Upper lobe of left lung (tissue), 4 donors: ENCODE measurements around the gene POU2F2.

Experiments
- CTCF ChIP-seq, 6 experiments: fragments of 450-650 bp in 4 of 6; fragments of 200-600 bp in 2 of 6; sonication (generic) in 2 of 6; IDR thresholded peaks; one replicate each; pipeline ENCODE4 v1.5.1; 2016 to 2019; ENCODE audit warnings: antibody characterized with exemption in 6 of 6
- POLR2A ChIP-seq, 4 donors: fragments of 450-650 bp; IDR thresholded peaks; one replicate each; pipeline ENCODE4 v1.5.1; 2016 to 2017; ENCODE audit warnings: antibody characterized with exemption in 4 of 4, mild to moderate bottlenecking in 2 of 4
- POLR2AphosphoS5 ChIP-seq, 2 donors: sonication (generic); formaldehyde crosslinking; IDR thresholded peaks; one replicate each; pipeline ENCODE4 v1.5.1; 2017; ENCODE audit warnings: antibody characterized with exemption in 2 of 2

GRCh38 chr19:42165146-42165545, 32.9 kb upstream of the POU2F2 start:
- TF ChIP-seq CTCF (IDR thresholded peaks at IDR 0.05) (no peak), POLR2AphosphoS5 (IDR thresholded peaks at IDR 0.05) (no peak), POLR2A (IDR thresholded peaks at IDR 0.05) (no peak)
